Neural progenitor cell (in vitro differentiated cells): ENCODE data around the gene SULT1C3. TPM values are rescaled to one million over a fixed set of nuclear protein-coding genes. Genes with fewer than 3 reads are reported as not detected.

ENCODE experiments used
- DNase-seq: peaks from one replicate; pipeline ENCODE4 v3.0.0-alpha.2; 2016; ENCODE audit warnings: low spot score
- H2AFZ ChIP-seq: fragments of 200-600 bp; sonication (generic); replicated peaks from 2 replicates; pipeline ENCODE4 v1.6.1; 2016; ENCODE audit warnings: antibody characterized with exemption
- H3F3A ChIP-seq: fragments of 200-600 bp; sonication (generic); 2 replicates; pipeline ENCODE4 v1.6.1; 2016; ENCODE audit warnings: antibody characterized with exemption, low read depth
- H3K27ac ChIP-seq: fragments of 200-600 bp; sonication (generic); 2 replicates; pipeline ENCODE4 v1.5.1; 2016; ENCODE audit warnings: mild to moderate bottlenecking
- H3K27me3 ChIP-seq: fragments of 200-600 bp; sonication (generic); 2 replicates; pipeline ENCODE4 v1.6.1; 2016; ENCODE audit warnings: mild to moderate bottlenecking, moderate library complexity
- H3K36me3 ChIP-seq: fragments of 200-600 bp; sonication (generic); 2 replicates; pipeline ENCODE4 v1.5.1; 2016
- H3K4me1 ChIP-seq: fragments of 200-600 bp; sonication (generic); 2 replicates; pipeline ENCODE4 v1.6.1; 2016; ENCODE audit warnings: mixed run types
- H3K4me2 ChIP-seq: fragments of 200-600 bp; sonication (generic); 2 replicates; pipeline ENCODE4 v1.6.1; 2016
- H3K4me3 ChIP-seq: fragments of 200-600 bp; sonication (generic); 2 replicates; pipeline ENCODE4 v1.5.1; 2016
- H3K79me2 ChIP-seq: fragments of 200-600 bp; sonication (generic); 2 replicates; pipeline ENCODE4 v1.6.1; 2016; ENCODE audit warnings: low read depth
- H3K9ac ChIP-seq: fragments of 200-600 bp; sonication (generic); 2 replicates; pipeline ENCODE4 v1.6.1; 2016
- H3K9me3 ChIP-seq: fragments of 200-600 bp; sonication (generic); 2 replicates; pipeline ENCODE4 v1.5.1; 2016; ENCODE audit warnings: low read depth
- H4K20me1 ChIP-seq: fragments of 200-600 bp; sonication (generic); 2 replicates; pipeline ENCODE4 v1.6.1; 2016; ENCODE audit warnings: low read depth
- H3K27ac Mint-ChIP-seq: 3 replicates; pipeline ENCODE4 v1.8.0; 2021; ENCODE audit warnings: mixed read lengths
- H3K27me3 Mint-ChIP-seq: 2 replicates; pipeline ENCODE4 v1.8.0; 2022; ENCODE audit warnings: low read depth, mild to moderate bottlenecking, inconsistent platforms, moderate library complexity, mixed read lengths; ENCODE audit not compliant: insufficient read depth
- H3K36me3 Mint-ChIP-seq: 3 replicates; pipeline ENCODE4 v1.8.0; 2021; ENCODE audit warnings: mixed read lengths
- H3K4me1 Mint-ChIP-seq: 3 replicates; pipeline ENCODE4 v1.8.0; 2021; ENCODE audit warnings: mixed read lengths
- H3K4me3 Mint-ChIP-seq: 3 replicates; pipeline ENCODE4 v1.8.0; 2021; ENCODE audit warnings: mild to moderate bottlenecking, moderate library complexity, mixed read lengths
- H3K9me3 Mint-ChIP-seq: 3 replicates; pipeline ENCODE4 v1.8.0; 2020; ENCODE audit warnings: mixed read lengths
- CTCF ChIP-seq: fragments of 200-600 bp; sonication (generic); IDR thresholded peaks from 2 replicates; pipeline ENCODE4 v1.5.1; 2017; ENCODE audit warnings: antibody characterized with exemption, mild to moderate bottlenecking
- EZH2 ChIP-seq: fragments of 200-600 bp; sonication (generic); IDR thresholded peaks from 2 replicates; pipeline ENCODE4 v1.6.1; 2017; ENCODE audit warnings: antibody characterized with exemption, mild to moderate bottlenecking, moderate library complexity
- EZH2phosphoT487 ChIP-seq: fragments of 200-600 bp; sonication (generic); IDR thresholded peaks from 2 replicates; pipeline ENCODE4 v1.6.1; 2017; ENCODE audit warnings: antibody characterized with exemption
- total RNA-seq: library from RNA; depleted of rRNA; stranded (reverse); fragments of >200 nt; gene quantifications from 2 replicates; pipeline ENCODE4 v1.2.3, GENCODE V29; 2015; ENCODE audit warnings: low replicate concordance

SULT1C3 gene
- total RNA-seq, 1 donor from 2014 or later: not detected

DNA sequence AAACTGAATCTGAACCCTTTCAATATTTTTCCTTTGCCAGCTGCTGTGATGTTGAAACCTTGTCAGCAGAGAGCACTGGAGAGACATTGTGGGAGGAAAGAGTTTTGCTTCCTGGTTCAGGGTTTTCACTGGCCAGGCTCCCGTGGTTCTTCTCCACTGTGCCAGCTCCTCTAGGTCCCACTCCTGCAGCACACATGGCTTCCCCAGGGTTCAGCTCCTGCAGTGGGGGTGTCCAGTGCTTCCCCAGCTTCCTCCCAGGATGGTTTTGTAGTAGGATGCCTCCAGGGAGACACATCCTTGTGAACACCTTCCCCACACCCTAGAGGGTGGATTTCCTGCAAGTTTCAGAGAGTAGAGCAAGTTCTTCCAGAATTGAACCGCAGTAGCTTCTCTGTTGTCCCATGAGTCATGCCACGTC, 24.0 kb upstream of the SULT1C3 start:
- Histone ChIP-seq H3K4me1 (no peaks in the 10 kb centered on the region), H3K9me3 (peaks cover under 1% of the 10 kb centered on the region), H3K79me2 (no peaks in the 10 kb centered on the region), H3F3A (no peaks in the 10 kb centered on the region), H3K27me3 (no peaks in the 10 kb centered on the region), H3K36me3 (no peaks in the 10 kb centered on the region), H3K27ac (no peak overlapping the region), H3K4me3 (no peak overlapping the region), H4K20me1 (no peaks in the 10 kb centered on the region), H3K4me2 (no peak overlapping the region), H2AFZ (peak overlapping the region; percentile 81), H3K9ac (no peak overlapping the region)
- peak; percentile 14 for DNase-seq
- Mint-ChIP-seq H3K4me1 (no peaks in the 10 kb centered on the region), H3K27ac (no peak overlapping the region), H3K27me3 (no peaks in the 10 kb centered on the region), H3K36me3 (no peaks in the 10 kb centered on the region), H3K4me3 (no peak overlapping the region), H3K9me3 (no peaks in the 10 kb centered on the region)
- TF ChIP-seq CTCF: peak; percentile 41
- TF ChIP-seq EZH2: no peak

- H3K9me3 ChIP-seq: no peaks in the 10 kb centered on the region
- H3K27me3 Mint-ChIP-seq: no peaks in the 10 kb centered on the region
- H3K4me1 ChIP-seq: no peaks in the 10 kb centered on the region
- no peaks in the 10 kb centered on the region for H3K9me3 Mint-ChIP-seq
- H3K4me3 Mint-ChIP-seq: no peak overlapping the region
- no peaks in the 10 kb centered on the region for H3K79me2 ChIP-seq
- H3K4me2 ChIP-seq: no peak overlapping the region
- H3K4me3 ChIP-seq: no peak overlapping the region
- H3K27ac ChIP-seq: no peak overlapping the region
- H3K9ac ChIP-seq: no peak overlapping the region
- H3K36me3 Mint-ChIP-seq: no peaks in the 10 kb centered on the region
- no peak overlapping the region for H2AFZ ChIP-seq
- no peaks in the 10 kb centered on the region for H3K36me3 ChIP-seq
- TF ChIP-seq EZH2phosphoT487: no peak
- TF ChIP-seq EZH2: no peak
- no peak for TF ChIP-seq CTCF
- no peaks in the 10 kb centered on the region for H3F3A ChIP-seq
- H3K27me3 ChIP-seq: no peaks in the 10 kb centered on the region
- DNase-seq: no peak
- no peaks in the 10 kb centered on the region for H4K20me1 ChIP-seq
- H3K27ac Mint-ChIP-seq: no peak overlapping the region
- H3K4me1 Mint-ChIP-seq: no peaks in the 10 kb centered on the region
Observed at GRCh38 chr2:108217211-108217610, 22.6 kb upstream of the SULT1C3 start.

GRCh38 chr2:108219688-108220087, 20.1 kb upstream of the SULT1C3 start:
- TF ChIP-seq EZH2 (no peak), EZH2phosphoT487 (no peak), CTCF (no peak)
- H3K4me1 Mint-ChIP-seq: no peaks in the 10 kb centered on the region

More at GRCh38 chr2:108219688-108220087, 20.1 kb upstream of the SULT1C3 start:
- Histone ChIP-seq H3K36me3 (no peaks in the 10 kb centered on the region), H3K4me1 (no peaks in the 10 kb centered on the region), H3K9me3 (no peaks in the 10 kb centered on the region), H2AFZ (no peak overlapping the region), H3K9ac (no peak overlapping the region), H3K27me3 (no peaks in the 10 kb centered on the region), H3K4me2 (no peak overlapping the region), H4K20me1 (no peaks in the 10 kb centered on the region), H3K79me2 (no peaks in the 10 kb centered on the region), H3F3A (no peaks in the 10 kb centered on the region), H3K27ac (no peak overlapping the region), H3K4me3 (no peak overlapping the region)
- H3K9me3 Mint-ChIP-seq: peaks cover 18% of the 10 kb centered on the region
- H3K27me3 Mint-ChIP-seq: no peaks in the 10 kb centered on the region
- no peak overlapping the region for H3K4me3 Mint-ChIP-seq
- no peak for DNase-seq
- no peak overlapping the region for H3K27ac Mint-ChIP-seq
- H3K36me3 Mint-ChIP-seq: no peaks in the 10 kb centered on the region
